Measurements from ENCODE around the gene SORBS2.
A peak's percentile ranks its signal among the peaks of the same experiment; 100 is the strongest.

SORBS2 gene

GRCh38 chr4:185841451-185841850 is 29.5 kb upstream of the SORBS2 start:
- Histone ChIP-seq H3K27me3 (ENCODE audit: control insufficient read depth in 1 of 2, insufficient read depth in 2 of 2, low read length in 2 of 2) (no peaks in the 10 kb centered on the region), H3K27ac (ENCODE audit: low read depth, low read length) (no peak overlapping the region), H3K4me3 (ENCODE audit: low read depth in 1 of 2, low read length in 2 of 2) (no peak overlapping the region), H3K36me3 (ENCODE audit: insufficient read depth, low read length) (no peaks in the 10 kb centered on the region), H3K9me3 (ENCODE audit: low read length) (no peaks in the 10 kb centered on the region), H3K4me1 (ENCODE audit: insufficient read depth, low read length) (peaks cover 48% of the 10 kb centered on the region), H3K9ac (ENCODE audit: low read length) (no peak overlapping the region)

- peak overlapping the region; percentile 96 for H3K27ac ChIP-seq (ENCODE audit: low read depth, low read length)
- H3K36me3 ChIP-seq (ENCODE audit: insufficient read depth, low read length) = no peaks in the 10 kb centered on the region
- no peaks in the 10 kb centered on the region for H3K9me3 ChIP-seq (ENCODE audit: low read length)
- no peak overlapping the region for H3K4me3 ChIP-seq (ENCODE audit: low read depth in 1 of 2, low read length in 2 of 2)
- no peaks in the 10 kb centered on the region for H3K27me3 ChIP-seq (ENCODE audit: control insufficient read depth in 1 of 2, insufficient read depth in 2 of 2, low read length in 2 of 2)
- H3K4me1 ChIP-seq (ENCODE audit: insufficient read depth, low read length) = peaks cover 48% of the 10 kb centered on the region
- no peak overlapping the region for H3K9ac ChIP-seq (ENCODE audit: low read length)
These were observed 29.0 kb upstream of the SORBS2 start for GRCh38 chr4:185840953-185841352.

DNA sequence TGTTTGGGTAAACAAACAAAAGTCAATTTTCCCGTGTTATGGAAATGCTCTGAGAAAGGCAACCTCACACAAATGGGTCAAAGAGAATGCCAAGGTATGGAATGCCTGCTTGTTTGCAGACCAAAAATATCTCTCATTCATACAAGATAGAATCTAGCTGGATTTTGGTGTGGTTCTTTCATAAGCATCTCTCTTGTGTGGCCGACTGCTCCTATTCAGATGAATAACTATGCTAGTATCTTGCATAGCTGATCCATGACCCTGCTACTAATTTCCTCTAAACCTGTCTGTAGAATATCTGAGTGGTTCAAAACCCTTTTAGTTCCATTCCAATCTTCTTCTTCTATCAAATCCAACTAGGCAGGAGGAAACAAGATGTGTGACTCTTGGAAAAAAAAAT is 28.2 kb upstream of the SORBS2 start:
- Histone ChIP-seq H3K4me3 (ENCODE audit: low read depth in 1 of 2, low read length in 2 of 2) (no peak overlapping the region), H3K36me3 (ENCODE audit: insufficient read depth, low read length) (no peaks in the 10 kb centered on the region), H3K9me3 (ENCODE audit: low read length) (no peaks in the 10 kb centered on the region), H3K27me3 (ENCODE audit: control insufficient read depth in 1 of 2, insufficient read depth in 2 of 2, low read length in 2 of 2) (no peaks in the 10 kb centered on the region), H3K27ac (ENCODE audit: low read depth, low read length) (peak overlapping the region; percentile 96), H3K9ac (ENCODE audit: low read length) (peak overlapping the region; percentile 23), H3K4me1 (ENCODE audit: insufficient read depth, low read length) (peaks cover 48% of the 10 kb centered on the region)

- Histone ChIP-seq H3K27me3 (ENCODE audit: control insufficient read depth in 1 of 2, insufficient read depth in 2 of 2, low read length in 2 of 2) (no peaks in the 10 kb centered on the region), H3K9ac (ENCODE audit: low read length) (peak overlapping the region; percentile 23), H3K4me1 (ENCODE audit: insufficient read depth, low read length) (peaks cover 48% of the 10 kb centered on the region), H3K9me3 (ENCODE audit: low read length) (no peaks in the 10 kb centered on the region), H3K4me3 (ENCODE audit: low read depth in 1 of 2, low read length in 2 of 2) (no peak overlapping the region), H3K27ac (ENCODE audit: low read depth, low read length) (peak overlapping the region; percentile 96), H3K36me3 (ENCODE audit: insufficient read depth, low read length) (no peaks in the 10 kb centered on the region)
These were observed 27.8 kb upstream of the SORBS2 start for GRCh38 chr4:185839770-185840169.

- Histone ChIP-seq H3K27me3 (ENCODE audit: control insufficient read depth in 1 of 2, insufficient read depth in 2 of 2, low read length in 2 of 2) (no peaks in the 10 kb centered on the region), H3K9me3 (ENCODE audit: low read length) (no peaks in the 10 kb centered on the region), H3K9ac (ENCODE audit: low read length) (peak overlapping the region; percentile 32), H3K27ac (ENCODE audit: low read depth, low read length) (peak overlapping the region; percentile 96), H3K36me3 (ENCODE audit: insufficient read depth, low read length) (no peaks in the 10 kb centered on the region), H3K4me3 (ENCODE audit: low read depth in 1 of 2, low read length in 2 of 2) (peak overlapping the region in 1 of 2 donors; percentile 15), H3K4me1 (ENCODE audit: insufficient read depth, low read length) (peaks cover 48% of the 10 kb centered on the region)
These were observed 27.3 kb upstream of the SORBS2 start for GRCh38 chr4:185839194-185839712.

DNA sequence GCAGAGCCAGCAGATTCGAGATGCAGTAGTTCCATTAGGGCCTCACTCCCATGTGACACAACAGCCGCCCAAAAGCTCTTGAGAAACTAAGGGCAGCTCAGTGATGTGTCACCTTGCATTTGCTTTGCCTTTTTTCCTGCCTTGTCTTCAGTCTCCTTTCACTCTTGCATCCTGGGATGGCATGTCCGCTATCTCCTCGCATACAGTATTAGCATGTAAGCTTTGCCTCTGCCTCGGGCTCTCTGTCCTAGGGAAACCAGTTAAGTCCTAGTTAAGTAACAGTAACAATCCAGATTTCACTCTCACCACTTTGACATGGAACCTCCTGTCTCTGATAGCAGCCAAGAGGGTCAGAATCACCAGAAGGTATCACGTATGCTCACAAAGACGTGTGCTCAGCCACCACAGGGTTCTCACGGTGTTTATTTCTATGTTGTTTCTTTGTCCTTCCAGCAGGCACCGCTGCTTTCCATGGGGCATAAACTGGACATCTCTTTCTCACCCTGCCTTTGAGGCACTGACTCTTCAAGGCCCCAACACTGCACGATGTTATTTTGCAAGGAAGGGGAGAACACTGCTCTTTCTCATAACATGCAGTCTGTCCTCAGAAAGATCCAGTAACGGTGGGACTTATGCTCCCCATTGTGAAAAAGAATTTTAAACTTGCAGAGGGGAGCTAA is 26.7 kb upstream of the SORBS2 start:
- peak overlapping the region in 1 of 2 donors; percentile 15 for H3K4me3 ChIP-seq (ENCODE audit: low read depth in 1 of 2, low read length in 2 of 2)
- no peaks in the 10 kb centered on the region for H3K27me3 ChIP-seq (ENCODE audit: control insufficient read depth in 1 of 2, insufficient read depth in 2 of 2, low read length in 2 of 2)
- no peaks in the 10 kb centered on the region for H3K9me3 ChIP-seq (ENCODE audit: low read length)
- peaks cover 48% of the 10 kb centered on the region for H3K4me1 ChIP-seq (ENCODE audit: insufficient read depth, low read length)
- peak overlapping the region; percentile 96 for H3K27ac ChIP-seq (ENCODE audit: low read depth, low read length)
- H3K9ac ChIP-seq (ENCODE audit: low read length) = peak overlapping the region; percentile 32
- no peaks in the 10 kb centered on the region for H3K36me3 ChIP-seq (ENCODE audit: insufficient read depth, low read length)

- Histone ChIP-seq H3K27ac (ENCODE audit: low read depth, low read length) (peak overlapping the region; percentile 96), H3K4me3 (ENCODE audit: low read depth in 1 of 2, low read length in 2 of 2) (no peak overlapping the region)
These were observed 26.1 kb upstream of the SORBS2 start for GRCh38 chr4:185838104-185838452.

GRCh38 chr4:185837415-185838103 is 25.6 kb upstream of the SORBS2 start:
- Histone ChIP-seq H3K27me3 (ENCODE audit: control insufficient read depth in 1 of 2, insufficient read depth in 2 of 2, low read length in 2 of 2) (no peaks in the 10 kb centered on the region), H3K9me3 (ENCODE audit: low read length) (no peaks in the 10 kb centered on the region), H3K4me3 (ENCODE audit: low read depth in 1 of 2, low read length in 2 of 2) (no peak overlapping the region), H3K9ac (ENCODE audit: low read length) (no peak overlapping the region), H3K27ac (ENCODE audit: low read depth, low read length) (peak overlapping the region; percentile 96), H3K4me1 (ENCODE audit: insufficient read depth, low read length) (peaks cover 48% of the 10 kb centered on the region), H3K36me3 (ENCODE audit: insufficient read depth, low read length) (no peaks in the 10 kb centered on the region)

More at GRCh38 chr4:185838104-185838452, 26.1 kb upstream of the SORBS2 start:
- Histone ChIP-seq H3K4me1 (ENCODE audit: insufficient read depth, low read length) (peaks cover 48% of the 10 kb centered on the region), H3K27me3 (ENCODE audit: control insufficient read depth in 1 of 2, insufficient read depth in 2 of 2, low read length in 2 of 2) (no peaks in the 10 kb centered on the region), H3K9me3 (ENCODE audit: low read length) (no peaks in the 10 kb centered on the region), H3K36me3 (ENCODE audit: insufficient read depth, low read length) (no peaks in the 10 kb centered on the region), H3K9ac (ENCODE audit: low read length) (no peak overlapping the region)

GRCh38 chr4:185836241-185837084 is 24.5 kb upstream of the SORBS2 start:
- Histone ChIP-seq H3K27me3 (ENCODE audit: control insufficient read depth in 1 of 2, insufficient read depth in 2 of 2, low read length in 2 of 2) (no peaks in the 10 kb centered on the region), H3K9ac (ENCODE audit: low read length) (no peak overlapping the region), H3K27ac (ENCODE audit: low read depth, low read length) (no peak overlapping the region)

GRCh38 chr4:185835814-185836213 is 23.8 kb upstream of the SORBS2 start:
- Histone ChIP-seq H3K27ac (ENCODE audit: low read depth, low read length) (no peak overlapping the region), H3K4me1 (ENCODE audit: insufficient read depth, low read length) (peaks cover 49% of the 10 kb centered on the region), H3K27me3 (ENCODE audit: control insufficient read depth in 1 of 2, insufficient read depth in 2 of 2, low read length in 2 of 2) (no peaks in the 10 kb centered on the region), H3K36me3 (ENCODE audit: insufficient read depth, low read length) (no peaks in the 10 kb centered on the region), H3K9ac (ENCODE audit: low read length) (no peak overlapping the region), H3K4me3 (ENCODE audit: low read depth in 1 of 2, low read length in 2 of 2) (no peak overlapping the region), H3K9me3 (ENCODE audit: low read length) (no peaks in the 10 kb centered on the region)

More at GRCh38 chr4:185836241-185837084, 24.5 kb upstream of the SORBS2 start:
- Histone ChIP-seq H3K36me3 (ENCODE audit: insufficient read depth, low read length) (no peaks in the 10 kb centered on the region), H3K4me3 (ENCODE audit: low read depth in 1 of 2, low read length in 2 of 2) (no peak overlapping the region), H3K4me1 (ENCODE audit: insufficient read depth, low read length) (peaks cover 49% of the 10 kb centered on the region), H3K9me3 (ENCODE audit: low read length) (no peaks in the 10 kb centered on the region)

GRCh38 chr4:185835336-185835735 is 23.3 kb upstream of the SORBS2 start:
- Histone ChIP-seq H3K27ac (ENCODE audit: low read depth, low read length) (no peak overlapping the region), H3K9ac (ENCODE audit: low read length) (no peak overlapping the region), H3K9me3 (ENCODE audit: low read length) (no peaks in the 10 kb centered on the region), H3K4me1 (ENCODE audit: insufficient read depth, low read length) (peaks cover 46% of the 10 kb centered on the region), H3K27me3 (ENCODE audit: control insufficient read depth in 1 of 2, insufficient read depth in 2 of 2, low read length in 2 of 2) (no peaks in the 10 kb centered on the region), H3K4me3 (ENCODE audit: low read depth in 1 of 2, low read length in 2 of 2) (no peak overlapping the region), H3K36me3 (ENCODE audit: insufficient read depth, low read length) (no peaks in the 10 kb centered on the region)

All from muscle layer of colon (tissue), 2 donors.